Fibroblast of pulmonary artery (primary cell): ENCODE measurements around the gene TGFB2.

ENCODE experiments used
- DNase-seq: peaks from one replicate; pipeline ENCODE4 v3.0.0-alpha.2; 2010; ENCODE audit warnings: low read depth
- H3K4me3 ChIP-seq: replicated peaks from 2 replicates; pipeline ENCODE4 v1.5.1; 2011; ENCODE audit warnings: low read depth, mild to moderate bottlenecking, control low read depth, low read length, moderate library complexity
- CTCF ChIP-seq: IDR thresholded peaks from 2 replicates; pipeline ENCODE4 v1.5.1; 2011; ENCODE audit warnings: mild to moderate bottlenecking, control low read depth, low read length, inconsistent platforms; ENCODE audit errors: missing control alignments

Gene TGFB2

DNA sequence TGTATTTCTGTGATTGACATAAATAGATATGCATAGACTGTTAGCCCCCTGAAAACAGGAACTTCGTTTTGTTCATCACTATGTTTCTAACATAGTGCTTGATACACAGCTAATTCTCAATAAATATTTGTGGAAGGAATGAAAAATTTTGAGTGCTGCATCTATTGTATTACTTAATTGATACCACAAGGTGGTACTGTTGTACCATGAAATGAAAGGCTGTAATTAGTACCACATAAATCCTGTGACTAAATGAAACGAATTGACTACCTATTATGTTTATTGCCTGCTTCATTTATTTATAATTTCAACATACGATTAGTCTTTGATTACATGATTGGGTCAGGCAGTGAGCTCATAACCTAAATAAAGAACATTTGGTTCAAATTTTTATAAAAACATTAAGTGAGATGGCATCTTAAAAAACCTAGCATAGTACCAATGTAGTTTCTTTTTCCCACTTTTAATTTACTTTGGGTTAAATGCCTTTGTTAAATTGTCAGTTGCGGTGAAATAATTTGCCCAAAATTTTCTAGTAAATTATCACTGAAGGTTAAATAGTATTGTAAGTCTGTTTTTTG lies 15.0 kb upstream of the TGFB2 start:
- H3K4me3 ChIP-seq: no peak overlapping the region
- peak; percentile 74 for DNase-seq
- TF ChIP-seq CTCF: peak; percentile 43

- no peak for TF ChIP-seq CTCF
- no peak for DNase-seq
- H3K4me3 ChIP-seq: no peak overlapping the region
Observed at GRCh38 chr1:218332416-218332815, 12.7 kb upstream of the TGFB2 start.

- H3K4me3 ChIP-seq: no peak overlapping the region
- TF ChIP-seq CTCF: no peak
- no peak for DNase-seq
Observed at GRCh38 chr1:218336328-218336727, 8.8 kb upstream of the TGFB2 start.

GRCh38 chr1:218339267-218339831 lies 5.8 kb upstream of the TGFB2 start:
- DNase-seq: peak; percentile 69
- TF ChIP-seq CTCF: peak; percentile 72
- H3K4me3 ChIP-seq: no peak overlapping the region

GRCh38 chr1:218341325-218341724 lies 3.8 kb upstream of the TGFB2 start:
- no peak for TF ChIP-seq CTCF
- no peak for DNase-seq
- H3K4me3 ChIP-seq: no peak overlapping the region

DNA sequence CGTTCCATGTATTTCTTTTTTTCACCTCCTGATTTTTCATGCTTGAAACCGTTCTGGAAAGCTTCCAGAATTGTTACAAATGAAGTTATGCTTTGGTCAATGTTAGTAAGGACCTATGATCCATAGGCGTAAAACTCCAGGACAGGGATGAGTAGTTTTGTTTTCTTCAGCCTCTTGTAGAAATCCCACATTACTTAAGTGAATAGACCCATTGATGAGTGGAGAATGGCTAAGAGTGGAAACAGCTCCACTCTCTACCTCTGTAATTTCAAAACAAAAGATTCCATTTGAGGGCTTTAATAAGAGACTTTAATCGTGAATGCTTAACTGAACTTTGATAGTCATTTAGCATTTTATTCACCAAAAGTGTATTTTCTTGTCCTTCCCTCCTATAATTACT lies 3.0 kb upstream of the TGFB2 start:
- no peak overlapping the region for H3K4me3 ChIP-seq
- DNase-seq: no peak
- no peak for TF ChIP-seq CTCF

DNA sequence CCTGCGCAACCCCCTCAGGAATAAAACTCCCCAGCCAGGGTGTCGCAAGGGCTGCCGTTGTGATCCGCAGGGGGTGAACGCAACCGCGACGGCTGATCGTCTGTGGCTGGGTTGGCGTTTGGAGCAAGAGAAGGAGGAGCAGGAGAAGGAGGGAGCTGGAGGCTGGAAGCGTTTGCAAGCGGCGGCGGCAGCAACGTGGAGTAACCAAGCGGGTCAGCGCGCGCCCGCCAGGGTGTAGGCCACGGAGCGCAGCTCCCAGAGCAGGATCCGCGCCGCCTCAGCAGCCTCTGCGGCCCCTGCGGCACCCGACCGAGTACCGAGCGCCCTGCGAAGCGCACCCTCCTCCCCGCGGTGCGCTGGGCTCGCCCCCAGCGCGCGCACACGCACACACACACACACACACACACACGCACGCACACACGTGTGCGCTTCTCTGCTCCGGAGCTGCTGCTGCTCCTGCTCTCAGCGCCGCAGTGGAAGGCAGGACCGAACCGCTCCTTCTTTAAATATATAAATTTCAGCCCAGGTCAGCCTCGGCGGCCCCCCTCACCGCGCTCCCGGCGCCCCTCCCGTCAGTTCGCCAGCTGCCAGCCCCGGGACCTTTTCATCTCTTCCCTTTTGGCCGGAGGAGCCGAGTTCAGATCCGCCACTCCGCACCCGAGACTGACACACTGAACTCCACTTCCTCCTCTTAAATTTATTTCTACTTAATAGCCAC lies 696 bp downstream of the TGFB2 start:
- peak overlapping the region; percentile 91 for H3K4me3 ChIP-seq
- no peak for TF ChIP-seq CTCF
- peak; percentile 84 for DNase-seq
